Upper lobe of right lung (tissue), 1 donor: ENCODE measurements around the gene BPIFB6. TPM values are rescaled to one million over a fixed set of nuclear protein-coding genes. Genes with fewer than 3 reads are reported as not detected.

Experiments
- ATAC-seq: fragments of 200-7000 bp; cut with Tn5 transposase; one replicate; pipeline ENCODE4 v1.9.1; 2020; ENCODE audit warnings: mild to moderate bottlenecking, moderate library complexity
- DNase-seq: peaks from one replicate; pipeline ENCODE4 v3.0.0-alpha.2; 2020
- H3K27ac ChIP-seq: fragments of 200-600 bp; one replicate; pipeline ENCODE4 v1.8.0; 2022
- H3K27me3 ChIP-seq: fragments of 200-600 bp; one replicate; pipeline ENCODE4 v1.8.0; 2022; ENCODE audit warnings: mild to moderate bottlenecking
- H3K36me3 ChIP-seq: fragments of 200-600 bp; one replicate; pipeline ENCODE4 v1.8.0; 2022
- H3K4me1 ChIP-seq: fragments of 200-600 bp; one replicate; pipeline ENCODE4 v1.8.0; 2022
- H3K4me3 ChIP-seq: fragments of 200-600 bp; one replicate; pipeline ENCODE4 v1.8.0; 2022; ENCODE audit warnings: mild to moderate bottlenecking
- H3K9me3 ChIP-seq: fragments of 200-600 bp; one replicate; pipeline ENCODE4 v1.8.0; 2022
- intact Hi-C: fragments of 100-400 bp; cut with DNase I; formaldehyde crosslinking; loops from one replicate; pipeline ENCODE4 v1.11.0; 2022
- total RNA-seq: library from RNA; stranded (reverse); fragmentation: NEBNext Ultra II Directional; extraction: Animal tissue kit (Norgen Biotek cat#: 25700); gene quantifications from one replicate; pipeline ENCODE4 v1.2.1, GENCODE V29; 2021
- TF ChIP-seq, protein P1 (sequence below): fragments of 200-600 bp; IDR thresholded peaks from one replicate; pipeline ENCODE4 v1.8.0; 2022; ENCODE audit warnings: antibody characterized with exemption
- donor health status: DM: no; HTN: yes; CAD: no; lungs with severe emphysema.

BPIFB6 gene
- total RNA-seq, 1 donor from 2014 or later, result not detected

DNA sequence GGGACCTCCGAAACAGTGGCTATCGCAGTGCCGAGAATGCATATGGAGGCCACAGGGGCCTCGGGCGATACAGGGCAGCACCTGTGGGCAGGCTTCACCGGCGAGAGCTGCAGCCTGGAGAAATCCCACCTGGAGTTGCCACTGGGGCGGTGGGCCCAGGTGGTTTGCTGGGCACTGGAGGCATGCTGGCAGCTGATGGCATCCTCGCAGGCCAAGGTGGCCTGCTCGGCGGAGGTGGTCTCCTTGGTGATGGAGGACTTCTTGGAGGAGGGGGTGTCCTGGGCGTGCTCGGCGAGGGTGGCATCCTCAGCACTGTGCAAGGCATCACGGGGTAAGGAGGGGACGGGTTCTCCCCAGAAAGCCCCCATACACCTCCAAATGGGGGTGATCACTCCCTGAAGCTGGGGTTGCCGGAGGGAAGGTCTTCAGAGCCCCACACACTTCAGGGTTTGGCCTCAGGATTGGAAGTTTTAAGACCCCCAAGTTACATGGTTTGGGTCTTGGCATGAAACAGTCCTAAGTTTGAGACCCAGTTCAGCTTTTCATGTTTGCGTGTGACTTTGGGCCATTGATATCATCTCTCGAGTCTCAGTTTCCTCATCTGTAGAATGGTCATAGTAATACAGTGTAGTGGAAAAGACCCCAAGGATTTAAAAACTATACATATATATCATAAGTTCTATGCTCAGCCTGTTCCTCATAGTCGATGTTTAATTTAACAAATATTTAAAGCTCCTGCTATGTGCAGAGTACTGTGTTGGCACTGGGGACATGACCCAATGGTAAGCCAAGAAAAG is 52.3 kb downstream of the BPIFB6 start:
- H3K27me3 ChIP-seq, result no peaks in the 10 kb centered on the region
- H3K4me3 ChIP-seq, result no peak overlapping the region
- H3K4me1 ChIP-seq, result no peaks in the 10 kb centered on the region
- no peaks in the 10 kb centered on the region for H3K9me3 ChIP-seq
- intact Hi-C loops, result no loop called here
- ATAC-seq (no peak), DNase-seq (no peak)
- H3K36me3 ChIP-seq, result no peaks in the 10 kb centered on the region
- TF ChIP-seq, protein P1, sequence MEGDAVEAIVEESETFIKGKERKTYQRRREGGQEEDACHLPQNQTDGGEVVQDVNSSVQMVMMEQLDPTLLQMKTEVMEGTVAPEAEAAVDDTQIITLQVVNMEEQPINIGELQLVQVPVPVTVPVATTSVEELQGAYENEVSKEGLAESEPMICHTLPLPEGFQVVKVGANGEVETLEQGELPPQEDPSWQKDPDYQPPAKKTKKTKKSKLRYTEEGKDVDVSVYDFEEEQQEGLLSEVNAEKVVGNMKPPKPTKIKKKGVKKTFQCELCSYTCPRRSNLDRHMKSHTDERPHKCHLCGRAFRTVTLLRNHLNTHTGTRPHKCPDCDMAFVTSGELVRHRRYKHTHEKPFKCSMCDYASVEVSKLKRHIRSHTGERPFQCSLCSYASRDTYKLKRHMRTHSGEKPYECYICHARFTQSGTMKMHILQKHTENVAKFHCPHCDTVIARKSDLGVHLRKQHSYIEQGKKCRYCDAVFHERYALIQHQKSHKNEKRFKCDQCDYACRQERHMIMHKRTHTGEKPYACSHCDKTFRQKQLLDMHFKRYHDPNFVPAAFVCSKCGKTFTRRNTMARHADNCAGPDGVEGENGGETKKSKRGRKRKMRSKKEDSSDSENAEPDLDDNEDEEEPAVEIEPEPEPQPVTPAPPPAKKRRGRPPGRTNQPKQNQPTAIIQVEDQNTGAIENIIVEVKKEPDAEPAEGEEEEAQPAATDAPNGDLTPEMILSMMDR, result no peak
- H3K27ac ChIP-seq, result no peak overlapping the region

DNA sequence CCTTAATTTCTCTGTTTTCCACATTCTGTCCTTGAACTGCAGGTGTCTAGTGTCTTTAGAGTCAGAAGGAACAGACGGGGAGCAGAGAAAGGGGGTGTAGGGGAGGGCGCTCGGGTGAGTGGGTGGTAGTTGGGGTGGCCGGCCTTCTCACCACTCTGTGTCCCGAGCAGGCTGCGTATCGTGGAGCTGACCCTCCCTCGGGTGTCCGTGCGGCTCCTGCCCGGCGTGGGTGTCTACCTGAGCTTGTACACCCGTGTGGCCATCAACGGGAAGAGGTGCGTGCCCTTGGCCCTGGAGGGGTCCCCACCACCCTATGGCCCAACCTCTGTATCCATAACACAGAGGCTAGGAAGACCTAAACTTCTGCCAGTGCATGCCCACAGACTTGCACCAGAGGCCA is 53.3 kb downstream of the BPIFB6 start:
- Histone ChIP-seq H3K27ac (no peak overlapping the region), H3K27me3 (no peaks in the 10 kb centered on the region), H3K36me3 (no peaks in the 10 kb centered on the region), H3K4me1 (no peaks in the 10 kb centered on the region), H3K9me3 (no peaks in the 10 kb centered on the region), H3K4me3 (no peak overlapping the region)
- DNase-seq (no peak), ATAC-seq (no peak)
- intact Hi-C loops, result no loop called here
- TF ChIP-seq, protein P1, result no peak

DNA sequence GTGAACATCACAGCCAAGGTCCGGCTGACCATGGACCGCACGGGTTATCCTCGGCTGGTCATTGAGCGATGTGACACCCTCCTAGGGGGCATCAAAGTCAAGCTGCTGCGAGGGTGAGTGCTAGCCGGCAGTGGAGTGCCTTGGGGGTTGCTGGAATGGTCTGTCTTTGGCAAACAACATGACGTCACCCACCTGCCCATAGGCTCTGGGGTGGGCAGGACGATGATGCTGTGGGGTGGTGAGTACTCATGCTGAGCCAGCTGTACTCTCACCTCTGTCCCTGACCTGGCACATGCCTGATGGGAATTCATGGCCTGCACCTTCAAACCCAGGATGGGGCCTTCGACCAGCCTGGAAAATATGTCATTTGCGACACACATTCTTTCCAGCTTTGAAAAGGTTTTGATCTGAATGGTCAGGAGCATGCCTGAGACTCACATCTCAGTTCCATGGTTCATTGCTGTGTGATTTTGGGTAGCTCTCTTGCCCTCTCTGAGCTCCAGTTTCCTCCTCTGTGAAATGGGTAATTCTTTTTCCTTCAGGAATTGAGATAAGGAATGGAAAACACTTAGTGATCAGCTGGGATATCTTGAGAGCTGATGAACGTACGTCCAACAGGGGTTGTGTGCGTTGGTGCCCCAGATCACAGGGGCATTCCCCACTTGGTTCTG is 54.7 kb downstream of the BPIFB6 start:
- intact Hi-C loops, result no loop called here
- TF ChIP-seq, protein P1, result no peak
- H3K36me3 ChIP-seq, result no peaks in the 10 kb centered on the region
- no peaks in the 10 kb centered on the region for H3K27me3 ChIP-seq
- H3K4me1 ChIP-seq, result no peaks in the 10 kb centered on the region
- H3K27ac ChIP-seq, result no peak overlapping the region
- ATAC-seq (no peak), DNase-seq (no peak)
- H3K4me3 ChIP-seq, result no peak overlapping the region
- H3K9me3 ChIP-seq, result no peaks in the 10 kb centered on the region

DNA sequence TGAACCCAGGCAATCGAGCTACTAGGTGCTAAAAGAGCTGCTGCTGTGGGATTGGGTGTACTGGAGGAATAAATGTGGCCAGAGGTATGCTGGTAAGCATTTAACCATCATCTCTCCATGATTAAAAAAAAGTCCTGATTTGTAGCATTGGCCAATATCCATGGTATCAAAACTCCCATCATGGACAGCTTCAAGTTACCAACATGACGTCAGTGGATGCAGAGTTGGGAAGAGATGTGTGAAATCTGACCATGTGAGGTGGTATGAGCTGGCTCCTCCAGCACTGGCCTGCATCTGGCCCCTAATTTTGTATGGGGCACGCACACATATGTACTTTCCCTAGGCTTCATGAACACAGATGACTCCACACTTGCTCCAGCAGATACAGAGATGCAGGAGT is 59.7 kb downstream of the BPIFB6 start:
- Histone ChIP-seq H3K27ac (no peak overlapping the region), H3K4me1 (no peaks in the 10 kb centered on the region), H3K36me3 (no peaks in the 10 kb centered on the region), H3K27me3 (no peaks in the 10 kb centered on the region), H3K4me3 (no peak overlapping the region), H3K9me3 (no peaks in the 10 kb centered on the region)
- DNase-seq (no peak), ATAC-seq (no peak)
- TF ChIP-seq, protein P1, result no peak
- intact Hi-C loops, result no loop called here

DNA sequence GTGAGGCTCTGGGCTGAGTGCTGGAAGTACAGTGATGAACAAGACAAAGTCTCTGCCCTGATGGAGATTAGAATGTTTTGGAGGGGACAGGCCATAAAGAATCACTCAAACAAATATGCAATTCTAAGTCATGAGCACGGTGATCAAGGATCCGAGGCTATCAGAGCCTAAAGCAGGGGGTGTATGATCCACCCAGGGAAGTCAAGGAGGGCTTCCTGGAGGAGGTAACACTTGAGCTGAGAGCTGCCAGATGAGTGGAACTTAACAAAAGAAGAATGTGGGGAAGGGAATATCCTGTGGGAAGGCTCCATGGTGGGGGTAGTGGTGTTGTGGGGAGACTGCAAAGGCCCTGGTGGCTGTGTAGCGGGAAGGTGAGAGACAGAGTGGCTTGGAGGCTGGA is 60.2 kb downstream of the BPIFB6 start:
- DNase-seq (no peak), ATAC-seq (no peak)
- intact Hi-C loops, result no loop called here
- TF ChIP-seq, protein P1, result no peak
- no peaks in the 10 kb centered on the region for H3K36me3 ChIP-seq
- no peaks in the 10 kb centered on the region for H3K27me3 ChIP-seq
- H3K27ac ChIP-seq, result no peak overlapping the region
- no peaks in the 10 kb centered on the region for H3K4me1 ChIP-seq
- H3K9me3 ChIP-seq, result no peaks in the 10 kb centered on the region
- H3K4me3 ChIP-seq, result no peak overlapping the region
